ENCODE results near the gene ACAP3.

The ACAP3 gene

GRCh38 chr1:1242461-1243265 lies 65.1 kb downstream of the ACAP3 start:
- DNase-seq, result no peak

All from eye (tissue), 1 donor.